SK-N-SH (cell line): ENCODE data around the gene ADGRL3. TPM values are rescaled to one million over a fixed set of nuclear protein-coding genes. Genes with fewer than 3 reads are reported as not detected.

Experiments
- CTCF ChIA-PET: fragments of 300-600, 350-600 bp; formaldehyde crosslinking; extraction: SDS; loops from one replicate; lab custom pipeline; 2021; lab: Yijun Ruan, JAX
- POLR2A ChIA-PET: fragments of 350-600 bp; sonication (Branson Sonifier 250); formaldehyde crosslinking; extraction: SDS; loops from one replicate; lab custom pipeline; 2020; ENCODE audit warnings: antibody characterized with exemption, inconsistent platforms; lab: Yijun Ruan, JAX
- DNase-seq: peaks from one replicate; pipeline ENCODE4 v3.0.0; 2012
- H2AFZ ChIP-seq: fragments of 200-600 bp; sonication (generic); 2 replicates; pipeline ENCODE4 v1.8.1; 2016; ENCODE audit warnings: antibody characterized with exemption, mild to moderate bottlenecking, low read depth
- H3F3A ChIP-seq: fragments of 200-600 bp; sonication (generic); replicated peaks from 2 replicates; pipeline ENCODE3; 2016; ENCODE audit warnings: antibody characterized with exemption, mild to moderate bottlenecking; ENCODE audit not compliant: insufficient read depth
- H3K27ac ChIP-seq, 2 experiments: fragments of 200-500 bp in 1 of 2; fragments of 200-600 bp in 1 of 2; sonication (Bioruptor generic) in 1 of 2; sonication (generic), shearing (Covaris generic) in 1 of 2; 2 replicates each; pipeline versions ENCODE4 v1.5.1 to v1.6.1; 2014 to 2016; ENCODE audit warnings: low read depth in 2 of 2, inconsistent platforms in 1 of 2, low read length in 1 of 2, mild to moderate bottlenecking in 1 of 2, mixed read lengths in 1 of 2
- H3K27me3 ChIP-seq: fragments of 200-600 bp; sonication (generic), shearing (Covaris generic); 2 replicates; pipeline ENCODE4 v1.6.1; 2016; ENCODE audit warnings: mixed run types; ENCODE audit not compliant: insufficient read depth
- H3K36me3 ChIP-seq, 2 experiments: fragments of 200-500 bp in 1 of 2; fragments of 200-600 bp in 1 of 2; sonication (Bioruptor generic) in 1 of 2; sonication (generic) in 1 of 2; replicated peaks in 1 of 2; 2 replicates each; pipeline versions ENCODE3 to v1.5.1; 2014 to 2016; ENCODE audit warnings: low read length in 1 of 2, mild to moderate bottlenecking in 1 of 2; ENCODE audit not compliant: insufficient read depth in 2 of 2, control insufficient read depth in 1 of 2
- H3K4me1 ChIP-seq, 2 experiments: fragments of 200-500 bp in 1 of 2; fragments of 200-600 bp in 1 of 2; sonication (Bioruptor generic) in 1 of 2; sonication (generic), shearing (Covaris generic) in 1 of 2; 2 replicates each; pipeline versions ENCODE4 v1.5.1 to v1.6.1; 2014 to 2016; ENCODE audit warnings: low read depth in 1 of 2, low read length in 1 of 2, mixed run types in 1 of 2; ENCODE audit not compliant: insufficient read depth in 2 of 2, control insufficient read depth in 1 of 2
- H3K4me2 ChIP-seq: fragments of 200-600 bp; sonication (generic), shearing (Covaris generic); 2 replicates; pipeline ENCODE4 v1.6.1; 2017; ENCODE audit warnings: mixed run types
- H3K4me3 ChIP-seq, 2 experiments: fragments of 200-500 bp in 1 of 2; fragments of 200-600 bp in 1 of 2; sonication (Bioruptor generic) in 1 of 2; sonication (generic), shearing (Covaris generic) in 1 of 2; 2 replicates each; pipeline versions ENCODE4 v1.5.1 to v1.8.1; 2014 to 2016; ENCODE audit warnings: low read depth in 2 of 2, inconsistent platforms in 1 of 2, low read length in 1 of 2, mild to moderate bottlenecking in 1 of 2, mixed read lengths in 1 of 2, moderate library complexity in 1 of 2
- H3K79me2 ChIP-seq: fragments of 200-600 bp; sonication (generic); 2 replicates; pipeline ENCODE4 v1.8.1; 2017; ENCODE audit warnings: mild to moderate bottlenecking; ENCODE audit not compliant: insufficient read depth
- H3K9ac ChIP-seq: fragments of 200-600 bp; sonication (generic); 2 replicates; pipeline ENCODE4 v1.6.1; 2017; ENCODE audit warnings: mixed run types
- H3K9me2 ChIP-seq: fragments of 200-600 bp; sonication (generic); 2 replicates; pipeline ENCODE4 v1.6.1; 2017; ENCODE audit warnings: mixed run types
- H3K9me3 ChIP-seq: fragments of 200-600 bp; sonication (generic); 2 replicates; pipeline ENCODE4 v1.6.1; 2017; ENCODE audit warnings: mixed run types, mild to moderate bottlenecking, moderate library complexity
- H4K20me1 ChIP-seq: fragments of 200-600 bp; sonication (generic); 2 replicates; pipeline ENCODE4 v1.6.1; 2017; ENCODE audit warnings: mild to moderate bottlenecking, mixed run types; ENCODE audit not compliant: insufficient read depth
- ELF1 ChIP-seq: IDR thresholded peaks from 2 replicates; pipeline ENCODE4 v1.4.0; 2012
- EZH2phosphoT487 ChIP-seq: fragments of 200-600 bp; sonication (generic); IDR thresholded peaks from 2 replicates; pipeline ENCODE4 v1.6.1; 2017; ENCODE audit warnings: low read depth, mixed run types, mild to moderate bottlenecking, antibody characterized with exemption, moderate library complexity, borderline replicate concordance
- FOXJ3 ChIP-seq: sonication (generic); formaldehyde crosslinking; IDR thresholded peaks from 2 replicates; pipeline ENCODE4 v1.5.1; 2020; ENCODE audit warnings: mild to moderate bottlenecking, missing genetic modification reagents
- GABPA ChIP-seq: IDR thresholded peaks from 2 replicates; pipeline ENCODE4 v1.4.0; 2012; ENCODE audit warnings: low read depth, mild to moderate bottlenecking
- GATA2 ChIP-seq: sonication (generic); formaldehyde crosslinking; IDR thresholded peaks from 2 replicates; pipeline ENCODE4 v1.5.0; 2020; ENCODE audit warnings: mild to moderate bottlenecking, missing genetic modification reagents
- MAX ChIP-seq: IDR thresholded peaks from 2 replicates; pipeline ENCODE4 v1.4.0; 2012; ENCODE audit warnings: low read depth
- NRF1 ChIP-seq: IDR thresholded peaks from 2 replicates; pipeline ENCODE4 v1.6.1; 2012; ENCODE audit warnings: low read depth, mild to moderate bottlenecking, low read length
- PBX3 ChIP-seq: IDR thresholded peaks from 2 replicates; pipeline ENCODE4; 2012
- POLR2AphosphoS5 ChIP-seq: IDR thresholded peaks from 2 replicates; pipeline ENCODE4 v1.6.1; 2012; ENCODE audit warnings: low read depth, low read length
- RCOR1 ChIP-seq: fragments of 150-350 bp; IDR thresholded peaks from 2 replicates; pipeline ENCODE4 v1.6.1; 2017; ENCODE audit warnings: antibody characterized with exemption, low read length
- SIN3A ChIP-seq: IDR thresholded peaks from 2 replicates; pipeline ENCODE4 v1.6.1; 2012; ENCODE audit warnings: low read depth, mild to moderate bottlenecking, low read length, moderate library complexity, borderline replicate concordance
- SMC3 ChIP-seq: IDR thresholded peaks from 2 replicates; pipeline ENCODE4 v1.6.1; 2012; ENCODE audit warnings: low read depth, low read length, improper control_type of control experiment
- TCF12 ChIP-seq: IDR thresholded peaks from 2 replicates; pipeline ENCODE4 v1.4.0; 2012
- USF1 ChIP-seq: IDR thresholded peaks from 2 replicates; pipeline ENCODE4 v1.4.0; 2012; ENCODE audit warnings: low read depth, borderline replicate concordance
- USF2 ChIP-seq: fragments of 150-350 bp; IDR thresholded peaks from 2 replicates; pipeline ENCODE4 v1.6.1; 2017; ENCODE audit warnings: antibody characterized with exemption, low read length, low read depth, borderline replicate concordance
- WGBS: methylation state at CpG from one replicate; pipeline ENCODE4 v1.1.6; 2017; ENCODE audit warnings: low lambda C conversion rate; 5-methylcytosine and 5-hydroxymethylcytosine counted together
- polyA plus RNA-seq, 3 experiments: library from polyadenylated mRNA; depleted of rRNA; stranded (reverse); fragments of >200 nt; gene quantifications; 2 replicates each; pipeline ENCODE4 v1.2.3, GENCODE V29; 2012

ADGRL3 gene
- polyA plus RNA-seq, 1 of the 3 experiments (the other 2 are of a cell fraction), result 0.03 TPM

GRCh38 chr4:61921920-61922319 lies 721.8 kb downstream of the ADGRL3 start:
- no peaks in the 10 kb centered on the region for H3K9me3 ChIP-seq
- DNase-seq, result no peak
- no peaks in the 10 kb centered on the region for H3K36me3 ChIP-seq
- H3K27ac ChIP-seq, result no peak overlapping the region
- no peaks in the 10 kb centered on the region for H4K20me1 ChIP-seq
- H3K9me2 ChIP-seq, result no peaks in the 10 kb centered on the region
- H3K4me2 ChIP-seq, result no peak overlapping the region
- POLR2A ChIA-PET, result no interaction called here
- H3K9ac ChIP-seq, result no peak overlapping the region
- no peaks in the 10 kb centered on the region for H3K4me1 ChIP-seq
- H3F3A ChIP-seq, result no peaks in the 10 kb centered on the region
- H3K27me3 ChIP-seq, result no peaks in the 10 kb centered on the region
- CTCF ChIA-PET, result interaction anchor here (1.6 kb wide), 1 partner anchor 9 kb away, joined by 5 read pairs; no protein-coding TSS in a partner anchor
- TF ChIP-seq GATA2 (no peak), SMC3 (no peak), PBX3 (no peak), TCF12 (no peak), ELF1 (no peak), GABPA (no peak), NRF1 (no peak), USF2 (no peak), FOXJ3 (CRISPR knock-in tag) (no peak), USF1 (no peak)
- 51% methylated on average over 2 of the region's 2 CpGs for WGBS
- no peak overlapping the region for H3K4me3 ChIP-seq
- H2AFZ ChIP-seq, result no peak overlapping the region
- H3K79me2 ChIP-seq, result no peaks in the 10 kb centered on the region

GRCh38 chr4:61922766-61923165 lies 722.6 kb downstream of the ADGRL3 start:
- no peak overlapping the region for H2AFZ ChIP-seq
- ChIA-PET CTCF (no interaction called here), POLR2A (no interaction called here)
- no peak overlapping the region for H3K4me3 ChIP-seq
- H3K9me2 ChIP-seq, result no peaks in the 10 kb centered on the region
- H3F3A ChIP-seq, result no peaks in the 10 kb centered on the region
- H3K4me2 ChIP-seq, result no peak overlapping the region
- no peak overlapping the region for H3K9ac ChIP-seq
- WGBS, result 84% methylated on average over 4 of the region's 4 CpGs
- H3K27me3 ChIP-seq, result no peaks in the 10 kb centered on the region
- no peaks in the 10 kb centered on the region for H4K20me1 ChIP-seq
- H3K9me3 ChIP-seq, result no peaks in the 10 kb centered on the region
- H3K4me1 ChIP-seq, result no peaks in the 10 kb centered on the region
- H3K36me3 ChIP-seq, result no peaks in the 10 kb centered on the region
- DNase-seq, result no peak
- H3K27ac ChIP-seq, result no peak overlapping the region
- TF ChIP-seq EZH2phosphoT487, result no peak
- no peak for TF ChIP-seq SIN3A
- no peak for TF ChIP-seq POLR2AphosphoS5
- no peak for TF ChIP-seq MAX
- no peak for TF ChIP-seq RCOR1
- H3K79me2 ChIP-seq, result no peaks in the 10 kb centered on the region
